Measurements from ENCODE around the gene ECM2.

ECM2 gene

GRCh38 chr9:92467041-92467440 is 68.7 kb downstream of the ECM2 start:
- DNase-seq (ENCODE audit: low read depth), result no peak

GRCh38 chr9:92463984-92464383 is 71.8 kb downstream of the ECM2 start:
- DNase-seq (ENCODE audit: low read depth), result no peak

- DNase-seq (ENCODE audit: low read depth), result no peak
These were observed 72.4 kb downstream of the ECM2 start for GRCh38 chr9:92463387-92463786.

- DNase-seq (ENCODE audit: low read depth), result no peak
These were observed 78.2 kb downstream of the ECM2 start for GRCh38 chr9:92457576-92457975.

GRCh38 chr9:92455217-92455616 is 80.6 kb downstream of the ECM2 start:
- DNase-seq (ENCODE audit: low read depth), result no peak

GRCh38 chr9:92446536-92446935 is 89.3 kb downstream of the ECM2 start:
- DNase-seq (ENCODE audit: low read depth), result no peak
